Measurements from ENCODE around the gene CWC25. TPM values are rescaled to one million over a fixed set of nuclear protein-coding genes. Genes with fewer than 3 reads are reported as not detected.
"Not testable (repeated sequence)": the region's sequence is repeated elsewhere in the genome, so short reads cannot be mapped to it uniquely, and the experiment has no call there.

CWC25 gene
- polyA plus RNA-seq, 1 donor (not counting 4 experiments of a cell fraction or from before 2014, with no cell fraction given), result 14.9 TPM

DNA sequence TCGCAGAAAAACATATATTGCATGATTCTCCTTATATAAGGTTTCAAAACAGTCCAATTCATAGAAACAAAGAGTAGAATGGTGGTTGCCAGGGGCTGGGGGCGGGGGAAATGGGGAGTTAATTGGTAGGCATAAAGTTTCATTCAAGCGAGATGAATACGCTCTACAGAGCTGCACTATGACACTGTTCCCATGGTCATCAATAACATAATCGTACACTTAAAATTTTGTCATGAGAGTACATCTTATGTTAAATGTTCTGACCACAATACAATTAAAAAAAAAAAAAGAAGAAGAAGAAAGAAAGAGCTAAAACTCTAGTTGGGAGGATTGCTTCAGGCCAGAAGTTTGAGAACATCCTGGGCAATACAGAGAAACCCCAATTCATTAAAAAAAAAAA lies 30.9 kb downstream of the CWC25 start:
- dilution Hi-C loops (cut with MboI; ENCODE audit: extremely low pct_ligation_motif_present, low sequenced_read_pairs), result no loop called here
- H3K4me3 ChIP-seq (ENCODE audit: control insufficient read depth in 2 of 3, extremely low read depth in 1 of 3, insufficient read depth in 2 of 3, low read depth in 1 of 3, low read length in 3 of 3), result no peak overlapping the region
- H3K4me2 ChIP-seq (ENCODE audit: control insufficient read depth, extremely low read depth, insufficient read depth, low read depth, low read length), result no peak overlapping the region
- H3K9me3 ChIP-seq (ENCODE audit: control insufficient read depth, low read depth, low read length), result no peaks in the 10 kb centered on the region
- H3K79me2 ChIP-seq (ENCODE audit: control insufficient read depth, insufficient read depth, low read length), result peaks cover 75% of the 10 kb centered on the region
- TF ChIP-seq EZH2 (IDR thresholded peaks at IDR 0.05; ENCODE audit: low read length), result no peak
- TF ChIP-seq, protein P1, sequence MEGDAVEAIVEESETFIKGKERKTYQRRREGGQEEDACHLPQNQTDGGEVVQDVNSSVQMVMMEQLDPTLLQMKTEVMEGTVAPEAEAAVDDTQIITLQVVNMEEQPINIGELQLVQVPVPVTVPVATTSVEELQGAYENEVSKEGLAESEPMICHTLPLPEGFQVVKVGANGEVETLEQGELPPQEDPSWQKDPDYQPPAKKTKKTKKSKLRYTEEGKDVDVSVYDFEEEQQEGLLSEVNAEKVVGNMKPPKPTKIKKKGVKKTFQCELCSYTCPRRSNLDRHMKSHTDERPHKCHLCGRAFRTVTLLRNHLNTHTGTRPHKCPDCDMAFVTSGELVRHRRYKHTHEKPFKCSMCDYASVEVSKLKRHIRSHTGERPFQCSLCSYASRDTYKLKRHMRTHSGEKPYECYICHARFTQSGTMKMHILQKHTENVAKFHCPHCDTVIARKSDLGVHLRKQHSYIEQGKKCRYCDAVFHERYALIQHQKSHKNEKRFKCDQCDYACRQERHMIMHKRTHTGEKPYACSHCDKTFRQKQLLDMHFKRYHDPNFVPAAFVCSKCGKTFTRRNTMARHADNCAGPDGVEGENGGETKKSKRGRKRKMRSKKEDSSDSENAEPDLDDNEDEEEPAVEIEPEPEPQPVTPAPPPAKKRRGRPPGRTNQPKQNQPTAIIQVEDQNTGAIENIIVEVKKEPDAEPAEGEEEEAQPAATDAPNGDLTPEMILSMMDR (optimal IDR thresholded peaks at IDR 0.05 in 1 of 3, IDR thresholded peaks at IDR 0.05 in 1 of 3, conservative IDR thresholded peaks at IDR 0.05 in 1 of 3; ENCODE audit: extremely low read depth in 1 of 3, insufficient read depth in 2 of 3, low read length in 3 of 3), result no peak
- H3K36me3 ChIP-seq (ENCODE audit: control insufficient read depth in 2 of 2, extremely low read depth in 1 of 2, insufficient read depth in 2 of 2, low read length in 2 of 2), result peaks cover 7 to 9% of the 10 kb centered on the region in 2 experiments
- H3K9ac ChIP-seq (ENCODE audit: control insufficient read depth, extremely low read depth, insufficient read depth, low read length), result no peak overlapping the region
- DNase-seq (ENCODE audit: low read depth, low spot score), result no peak
- no peaks in the 10 kb centered on the region for H4K20me1 ChIP-seq (ENCODE audit: control insufficient read depth, extremely low read depth, insufficient read depth, low read length)
- no peaks in the 10 kb centered on the region for H3K27me3 ChIP-seq (ENCODE audit: control insufficient read depth, extremely low read depth, insufficient read depth, low read length)
- H3K9me1 ChIP-seq (ENCODE audit: control insufficient read depth, extremely low read depth, insufficient read depth, low read length), result peaks cover 2% of the 10 kb centered on the region
- FAIRE-seq, result no peak
- H3K4me1 ChIP-seq (ENCODE audit: control insufficient read depth, extremely low read depth, insufficient read depth, low read length), result peaks cover 16% of the 10 kb centered on the region
- no peak overlapping the region for H2AFZ ChIP-seq (ENCODE audit: control insufficient read depth, low read length)
- no peak overlapping the region for H3K27ac ChIP-seq (ENCODE audit: control insufficient read depth, insufficient read depth, low read length)

DNA sequence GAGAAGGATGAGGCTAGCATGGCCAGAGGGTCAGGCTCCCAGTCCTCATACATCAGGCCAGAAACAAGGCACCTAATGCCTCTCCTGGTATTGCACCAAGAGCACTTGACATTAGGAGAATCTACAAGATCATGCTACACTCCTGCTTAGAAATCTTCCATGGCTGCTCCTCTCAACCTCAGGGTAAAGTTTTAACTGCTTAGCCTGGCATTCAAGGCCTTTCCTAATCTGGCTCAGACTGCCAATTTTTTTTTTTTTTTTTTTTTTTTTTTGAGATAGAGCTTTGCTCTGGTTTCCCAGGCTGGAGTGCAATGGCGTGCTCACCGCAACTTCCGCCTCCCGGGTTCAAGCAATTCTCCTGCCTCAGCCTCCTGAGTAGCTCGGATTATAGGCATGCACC lies 34.0 kb downstream of the CWC25 start:
- no peak overlapping the region for H2AFZ ChIP-seq (ENCODE audit: control insufficient read depth, low read length)
- no peak for TF ChIP-seq EZH2 (IDR thresholded peaks at IDR 0.05; ENCODE audit: low read length)
- TF ChIP-seq, protein P1 (optimal IDR thresholded peaks at IDR 0.05 in 1 of 3, IDR thresholded peaks at IDR 0.05 in 1 of 3, conservative IDR thresholded peaks at IDR 0.05 in 1 of 3; ENCODE audit: extremely low read depth in 1 of 3, insufficient read depth in 2 of 3, low read length in 3 of 3), result no peak

DNA sequence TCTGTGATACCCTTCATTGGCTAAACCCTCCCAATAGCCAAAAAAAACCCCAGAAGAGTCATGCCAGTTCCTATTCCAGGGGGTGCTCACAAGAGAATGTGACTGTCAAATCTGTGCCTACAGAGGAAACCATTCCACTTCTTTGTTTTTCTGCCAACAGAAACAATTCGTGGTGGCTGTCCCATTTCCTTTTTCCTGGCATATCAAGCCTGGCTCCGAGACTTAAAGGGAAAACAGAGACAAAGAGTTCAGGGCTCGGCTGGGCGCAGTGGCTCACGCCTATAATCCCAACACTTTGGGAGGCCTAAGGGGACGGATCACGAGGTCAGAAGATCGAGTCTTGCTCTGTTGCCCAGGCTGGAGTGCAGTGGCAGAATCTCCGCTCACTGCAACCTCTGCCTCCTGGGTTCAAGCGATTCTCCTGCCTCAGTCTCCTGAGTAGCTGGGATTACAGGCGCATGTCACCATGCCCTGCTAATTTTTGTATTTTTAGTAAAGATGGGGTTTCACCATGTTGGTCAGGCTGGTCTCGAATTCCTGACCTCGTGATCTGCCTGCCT lies 34.9 kb downstream of the CWC25 start:
- H3K4me1 ChIP-seq (ENCODE audit: control insufficient read depth, extremely low read depth, insufficient read depth, low read length); H3K9me3 ChIP-seq (ENCODE audit: control insufficient read depth, low read depth, low read length); H2AFZ ChIP-seq (ENCODE audit: control insufficient read depth, low read length); FAIRE-seq; H3K27me3 ChIP-seq (ENCODE audit: control insufficient read depth, extremely low read depth, insufficient read depth, low read length); dilution Hi-C loops (cut with MboI; ENCODE audit: extremely low pct_ligation_motif_present, low sequenced_read_pairs); H3K9ac ChIP-seq (ENCODE audit: control insufficient read depth, extremely low read depth, insufficient read depth, low read length); DNase-seq (ENCODE audit: low read depth, low spot score); H3K4me3 ChIP-seq (ENCODE audit: control insufficient read depth in 2 of 3, extremely low read depth in 1 of 3, insufficient read depth in 2 of 3, low read depth in 1 of 3, low read length in 3 of 3); H4K20me1 ChIP-seq (ENCODE audit: control insufficient read depth, extremely low read depth, insufficient read depth, low read length); H3K9me1 ChIP-seq (ENCODE audit: control insufficient read depth, extremely low read depth, insufficient read depth, low read length); H3K27ac ChIP-seq (ENCODE audit: control insufficient read depth, insufficient read depth, low read length); H3K4me2 ChIP-seq (ENCODE audit: control insufficient read depth, extremely low read depth, insufficient read depth, low read depth, low read length): not testable (repeated sequence)
- Histone ChIP-seq H3K79me2 (ENCODE audit: control insufficient read depth, insufficient read depth, low read length) (peaks cover 41% of the 10 kb centered on the region), H3K36me3 (ENCODE audit: control insufficient read depth in 2 of 2, extremely low read depth in 1 of 2, insufficient read depth in 2 of 2, low read length in 2 of 2) (peaks cover 13% of the 10 kb centered on the region in 2 experiments)

More for the DNA sequence above, 34.0 kb downstream of the CWC25 start:
- Histone ChIP-seq H3K4me1 (ENCODE audit: control insufficient read depth, extremely low read depth, insufficient read depth, low read length) (peaks cover 4% of the 10 kb centered on the region), H4K20me1 (ENCODE audit: control insufficient read depth, extremely low read depth, insufficient read depth, low read length) (peaks cover 2% of the 10 kb centered on the region), H3K79me2 (ENCODE audit: control insufficient read depth, insufficient read depth, low read length) (peaks cover 50% of the 10 kb centered on the region), H3K36me3 (ENCODE audit: control insufficient read depth in 2 of 2, extremely low read depth in 1 of 2, insufficient read depth in 2 of 2, low read length in 2 of 2) (peaks cover 6 to 10% of the 10 kb centered on the region in 2 experiments), H3K27ac (ENCODE audit: control insufficient read depth, insufficient read depth, low read length) (no peak overlapping the region), H3K4me2 (ENCODE audit: control insufficient read depth, extremely low read depth, insufficient read depth, low read depth, low read length) (no peak overlapping the region), H3K9me3 (ENCODE audit: control insufficient read depth, low read depth, low read length) (no peaks in the 10 kb centered on the region), H3K4me3 (ENCODE audit: control insufficient read depth in 2 of 3, extremely low read depth in 1 of 3, insufficient read depth in 2 of 3, low read depth in 1 of 3, low read length in 3 of 3) (no peak overlapping the region), H3K9ac (ENCODE audit: control insufficient read depth, extremely low read depth, insufficient read depth, low read length) (no peak overlapping the region), H3K9me1 (ENCODE audit: control insufficient read depth, extremely low read depth, insufficient read depth, low read length) (no peaks in the 10 kb centered on the region), H3K27me3 (ENCODE audit: control insufficient read depth, extremely low read depth, insufficient read depth, low read length) (no peaks in the 10 kb centered on the region)
- dilution Hi-C loops (cut with MboI; ENCODE audit: extremely low pct_ligation_motif_present, low sequenced_read_pairs), result no loop called here
- FAIRE-seq (no peak), DNase-seq (ENCODE audit: low read depth, low spot score) (no peak)
